Gastroesophageal sphincter (tissue), 3 donors: ENCODE results near the gene MSANTD7.

Source experiments
- POLR2A ChIP-seq, 2 donors: fragments of 450-650 bp; IDR thresholded peaks; one replicate each; pipeline ENCODE4 v1.6.1; 2017; ENCODE audit warnings: antibody characterized with exemption in 2 of 2, mild to moderate bottlenecking in 2 of 2, moderate library complexity in 1 of 2
- TF ChIP-seq, protein P1 (sequence below), 4 experiments: fragments of 200-600 bp in 2 of 4; fragments of 450-650 bp in 2 of 4; sonication (generic) in 1 of 4; IDR thresholded peaks; one replicate each; pipeline ENCODE4 v1.5.1; 2017 to 2019; ENCODE audit warnings: antibody characterized with exemption in 4 of 4, mild to moderate bottlenecking in 2 of 4, moderate library complexity in 2 of 4

- no peak for TF ChIP-seq POLR2A (IDR thresholded peaks at IDR 0.05)
- TF ChIP-seq, protein P1, sequence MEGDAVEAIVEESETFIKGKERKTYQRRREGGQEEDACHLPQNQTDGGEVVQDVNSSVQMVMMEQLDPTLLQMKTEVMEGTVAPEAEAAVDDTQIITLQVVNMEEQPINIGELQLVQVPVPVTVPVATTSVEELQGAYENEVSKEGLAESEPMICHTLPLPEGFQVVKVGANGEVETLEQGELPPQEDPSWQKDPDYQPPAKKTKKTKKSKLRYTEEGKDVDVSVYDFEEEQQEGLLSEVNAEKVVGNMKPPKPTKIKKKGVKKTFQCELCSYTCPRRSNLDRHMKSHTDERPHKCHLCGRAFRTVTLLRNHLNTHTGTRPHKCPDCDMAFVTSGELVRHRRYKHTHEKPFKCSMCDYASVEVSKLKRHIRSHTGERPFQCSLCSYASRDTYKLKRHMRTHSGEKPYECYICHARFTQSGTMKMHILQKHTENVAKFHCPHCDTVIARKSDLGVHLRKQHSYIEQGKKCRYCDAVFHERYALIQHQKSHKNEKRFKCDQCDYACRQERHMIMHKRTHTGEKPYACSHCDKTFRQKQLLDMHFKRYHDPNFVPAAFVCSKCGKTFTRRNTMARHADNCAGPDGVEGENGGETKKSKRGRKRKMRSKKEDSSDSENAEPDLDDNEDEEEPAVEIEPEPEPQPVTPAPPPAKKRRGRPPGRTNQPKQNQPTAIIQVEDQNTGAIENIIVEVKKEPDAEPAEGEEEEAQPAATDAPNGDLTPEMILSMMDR (IDR thresholded peaks at IDR 0.05) = no peak
Observed at GRCh38 chr10:14840178-14840577, 2.1 kb downstream of the MSANTD7 start.
